Sigmoid colon (tissue), 7 donors: Measurements from ENCODE around the gene SMARCE1. TPM values are rescaled to one million over a fixed set of nuclear protein-coding genes. Genes with fewer than 3 reads are reported as not detected.

ENCODE experiments used
- DNase-seq: peaks from one replicate; pipeline ENCODE4 v3.0.0-alpha.2; 2019
- H3K27ac ChIP-seq, 4 donors: fragments of 200-600 bp; sonication (generic); one replicate each; pipeline ENCODE4 v1.5.1; 2016 to 2019; ENCODE audit warnings: mild to moderate bottlenecking in 1 of 4
- H3K27me3 ChIP-seq, 3 donors: fragments of 200-600 bp; sonication (generic); one replicate each; pipeline ENCODE4 v1.5.1; 2019; ENCODE audit warnings: mild to moderate bottlenecking in 1 of 3
- H3K36me3 ChIP-seq, 4 donors: fragments of 200-600 bp; sonication (generic); one replicate each; pipeline ENCODE4 v1.5.1; 2016 to 2019
- H3K4me1 ChIP-seq, 4 donors: fragments of 200-600 bp; sonication (generic); one replicate each; pipeline ENCODE4 v1.5.1; 2017 to 2019
- H3K4me3 ChIP-seq, 4 donors: fragments of 200-600 bp; sonication (generic); one replicate each; pipeline ENCODE4 v1.5.1; 2017 to 2019; ENCODE audit warnings: mild to moderate bottlenecking in 2 of 4, moderate library complexity in 1 of 4
- H3K9me3 ChIP-seq, 4 donors: fragments of 200-600 bp in 3 of 4; sonication (generic) in 3 of 4; one replicate each; pipeline versions ENCODE4 v1.5.1 to v1.6.1; 2013 to 2019
- CTCF ChIP-seq, 4 experiments: fragments of 450-650 bp in 3 of 4; fragments of 200-600 bp in 1 of 4; IDR thresholded peaks; one replicate each; pipeline ENCODE4 v1.5.1; 2016 to 2019; ENCODE audit warnings: antibody characterized with exemption in 4 of 4, mild to moderate bottlenecking in 3 of 4, moderate library complexity in 2 of 4
- EP300 ChIP-seq, 4 donors: sonication (generic); formaldehyde crosslinking; IDR thresholded peaks; one replicate each; pipeline ENCODE4 v1.6.1; 2017; ENCODE audit warnings: antibody characterized with exemption in 4 of 4
- POLR2A ChIP-seq, 2 donors: fragments of 450-650 bp; IDR thresholded peaks; one replicate each; pipeline ENCODE4 v1.6.1; 2016; ENCODE audit warnings: antibody characterized with exemption in 2 of 2, mild to moderate bottlenecking in 2 of 2, moderate library complexity in 2 of 2
- POLR2AphosphoS5 ChIP-seq, 4 donors: sonication (generic); formaldehyde crosslinking; IDR thresholded peaks; one replicate each; pipeline ENCODE4 v1.6.1; 2017; ENCODE audit warnings: antibody characterized with exemption in 4 of 4
- WGBS, 2 donors: extraction: QIAGEN DNeasy Blood & Tissue Kit; methylation state at CpG; one replicate each; pipeline ENCODE4 v1.1.7; 2013; 5-methylcytosine and 5-hydroxymethylcytosine counted together
- intact Hi-C: fragments of 100-400 bp; cut with DNase I; formaldehyde crosslinking; loops from one replicate; pipeline ENCODE4 v1.15.1; 2023
- polyA plus RNA-seq, 3 donors: library from polyadenylated mRNA; stranded (reverse); fragments of 200-250 nt; gene quantifications; one replicate each; pipeline ENCODE4 v1.2.3, GENCODE V29; 2013
- total RNA-seq, 4 donors: library from RNA; depleted of rRNA; stranded (reverse); fragments of >200 nt; gene quantifications; one replicate each; pipeline ENCODE4 v1.1.0, GENCODE V29; 2016
- donor health status: healthy with polysubstance abuse.
- donor health status: Bipolar disorder and iron deficiency.
- donor health status: healthy.

The SMARCE1 gene
- total and polyA plus RNA-seq, 7 donors = 68.2 to 120 (median 87.3) TPM

GRCh38 chr17:40597556-40598300, 49.9 kb downstream of the SMARCE1 start:
- no peak overlapping the region for H3K4me3 ChIP-seq
- H3K27me3 ChIP-seq = no peaks in the 10 kb centered on the region
- no peak overlapping the region for H3K27ac ChIP-seq
- peaks cover 0 to 14% (median 7%) of the 10 kb centered on the region in 4 donors for H3K4me1 ChIP-seq
- intact Hi-C loops = no loop called here
- H3K36me3 ChIP-seq = no peaks in the 10 kb centered on the region
- DNase-seq = no peak
- H3K9me3 ChIP-seq = no peaks in the 10 kb centered on the region
- TF ChIP-seq POLR2AphosphoS5 (IDR thresholded peaks at IDR 0.05) = no peak
- TF ChIP-seq CTCF (IDR thresholded peaks at IDR 0.05) = no peak
- TF ChIP-seq POLR2A (IDR thresholded peaks at IDR 0.05) = no peak
- no peak for TF ChIP-seq EP300 (IDR thresholded peaks at IDR 0.05)
- WGBS, 2 donors = 81 to 90% methylated on average over 9 of the region's 9 CpGs

- Histone ChIP-seq H3K27me3 (no peaks in the 10 kb centered on the region), H3K4me3 (no peak overlapping the region), H3K4me1 (peaks cover 0 to 8% (median 1%) of the 10 kb centered on the region in 4 donors), H3K9me3 (no peaks in the 10 kb centered on the region), H3K36me3 (no peaks in the 10 kb centered on the region), H3K27ac (no peak overlapping the region)
- no peak for DNase-seq
- TF ChIP-seq CTCF (IDR thresholded peaks at IDR 0.05) = no peak
- no peak for TF ChIP-seq POLR2A (IDR thresholded peaks at IDR 0.05)
- TF ChIP-seq POLR2AphosphoS5 (IDR thresholded peaks at IDR 0.05) = no peak
- TF ChIP-seq EP300 (IDR thresholded peaks at IDR 0.05) = no peak
- intact Hi-C loops = no loop called here
- WGBS, 2 donors = 79 to 94% methylated on average over 3 of the region's 3 CpGs
These were observed 50.5 kb downstream of the SMARCE1 start for GRCh38 chr17:40597156-40597555.

GRCh38 chr17:40596261-40596919, 51.2 kb downstream of the SMARCE1 start:
- TF ChIP-seq POLR2A (IDR thresholded peaks at IDR 0.05) = no peak
- TF ChIP-seq POLR2AphosphoS5 (IDR thresholded peaks at IDR 0.05) = no peak
- TF ChIP-seq EP300 (IDR thresholded peaks at IDR 0.05) = no peak
- no peak for TF ChIP-seq CTCF (IDR thresholded peaks at IDR 0.05)
- H3K27ac ChIP-seq = no peak overlapping the region
- no peaks in the 10 kb centered on the region for H3K27me3 ChIP-seq
- H3K4me3 ChIP-seq = no peak overlapping the region
- WGBS, 2 donors = 65 to 66% methylated on average over 7 of the region's 7 CpGs
- H3K4me1 ChIP-seq = peaks cover 0 to under 1% (median 0%) of the 10 kb centered on the region in 4 donors
- DNase-seq = no peak
- intact Hi-C loops = no loop called here
- H3K36me3 ChIP-seq = no peaks in the 10 kb centered on the region
- no peaks in the 10 kb centered on the region for H3K9me3 ChIP-seq

- no peaks in the 10 kb centered on the region for H3K36me3 ChIP-seq
- H3K4me1 ChIP-seq = peaks cover 0 to 4% (median 0%) of the 10 kb centered on the region in 4 donors
- 95 to 96% methylated on average over 3 of the region's 3 CpGs for WGBS, 2 donors
- H3K27me3 ChIP-seq = no peaks in the 10 kb centered on the region
- no peak for DNase-seq
- no peak for TF ChIP-seq EP300 (IDR thresholded peaks at IDR 0.05)
- no peak for TF ChIP-seq CTCF (IDR thresholded peaks at IDR 0.05)
- no peak for TF ChIP-seq POLR2A (IDR thresholded peaks at IDR 0.05)
- no peak for TF ChIP-seq POLR2AphosphoS5 (IDR thresholded peaks at IDR 0.05)
- no peaks in the 10 kb centered on the region for H3K9me3 ChIP-seq
- no peak overlapping the region for H3K4me3 ChIP-seq
- no peak overlapping the region for H3K27ac ChIP-seq
- intact Hi-C loops = no loop called here
These were observed 56.9 kb downstream of the SMARCE1 start for GRCh38 chr17:40590742-40591141.
